ENCODE data around the gene GSKIP.

GRCh38 chr14:96359959-96360358, 3.4 kb upstream of the GSKIP start:
- TF ChIP-seq CTCF (IDR thresholded peaks at IDR 0.05; ENCODE audit: poor library complexity, severe bottlenecking): no peak
- no peak for TF ChIP-seq POLR2AphosphoS5 (IDR thresholded peaks at IDR 0.05)
- TF ChIP-seq MXI1 (conservative IDR thresholded peaks at IDR 0.05; ENCODE audit: poor library complexity, severe bottlenecking): no peak

Measured in neural cell (in vitro differentiated cells).